ENCODE results near the gene NRG2.

NRG2 gene

DNA sequence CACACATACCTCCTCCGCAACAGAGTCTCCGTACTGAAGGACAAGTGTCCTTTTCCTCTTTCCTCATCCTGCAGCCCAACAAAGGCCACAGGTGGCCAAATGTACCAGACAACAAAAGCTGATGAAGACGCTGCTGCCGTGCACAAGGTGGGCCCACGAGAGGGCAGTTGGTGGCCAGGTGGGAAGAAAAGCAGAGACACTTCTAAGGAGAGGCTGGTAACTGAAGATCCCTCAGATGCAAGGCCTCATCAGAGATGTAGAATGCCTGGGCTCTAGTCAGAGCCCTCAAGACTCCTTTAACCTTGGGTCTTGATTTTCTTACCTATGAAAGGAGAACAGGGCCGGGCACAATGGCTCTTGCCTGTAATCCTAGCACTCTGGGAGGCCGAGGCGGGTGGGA is 75.7 kb downstream of the NRG2 start:
- no peak for DNase-seq (ENCODE audit: low spot score)
- TF ChIP-seq, protein P1, sequence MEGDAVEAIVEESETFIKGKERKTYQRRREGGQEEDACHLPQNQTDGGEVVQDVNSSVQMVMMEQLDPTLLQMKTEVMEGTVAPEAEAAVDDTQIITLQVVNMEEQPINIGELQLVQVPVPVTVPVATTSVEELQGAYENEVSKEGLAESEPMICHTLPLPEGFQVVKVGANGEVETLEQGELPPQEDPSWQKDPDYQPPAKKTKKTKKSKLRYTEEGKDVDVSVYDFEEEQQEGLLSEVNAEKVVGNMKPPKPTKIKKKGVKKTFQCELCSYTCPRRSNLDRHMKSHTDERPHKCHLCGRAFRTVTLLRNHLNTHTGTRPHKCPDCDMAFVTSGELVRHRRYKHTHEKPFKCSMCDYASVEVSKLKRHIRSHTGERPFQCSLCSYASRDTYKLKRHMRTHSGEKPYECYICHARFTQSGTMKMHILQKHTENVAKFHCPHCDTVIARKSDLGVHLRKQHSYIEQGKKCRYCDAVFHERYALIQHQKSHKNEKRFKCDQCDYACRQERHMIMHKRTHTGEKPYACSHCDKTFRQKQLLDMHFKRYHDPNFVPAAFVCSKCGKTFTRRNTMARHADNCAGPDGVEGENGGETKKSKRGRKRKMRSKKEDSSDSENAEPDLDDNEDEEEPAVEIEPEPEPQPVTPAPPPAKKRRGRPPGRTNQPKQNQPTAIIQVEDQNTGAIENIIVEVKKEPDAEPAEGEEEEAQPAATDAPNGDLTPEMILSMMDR (IDR thresholded peaks at IDR 0.05; ENCODE audit: extremely low read depth, insufficient read depth, missing control alignments), result no peak
- in situ Hi-C loops (cut with MboI; ENCODE audit: low pct_unique_long_range_greater_than_20kb, low sequenced_read_pairs, unreplicated experiment), result no loop called here

DNA sequence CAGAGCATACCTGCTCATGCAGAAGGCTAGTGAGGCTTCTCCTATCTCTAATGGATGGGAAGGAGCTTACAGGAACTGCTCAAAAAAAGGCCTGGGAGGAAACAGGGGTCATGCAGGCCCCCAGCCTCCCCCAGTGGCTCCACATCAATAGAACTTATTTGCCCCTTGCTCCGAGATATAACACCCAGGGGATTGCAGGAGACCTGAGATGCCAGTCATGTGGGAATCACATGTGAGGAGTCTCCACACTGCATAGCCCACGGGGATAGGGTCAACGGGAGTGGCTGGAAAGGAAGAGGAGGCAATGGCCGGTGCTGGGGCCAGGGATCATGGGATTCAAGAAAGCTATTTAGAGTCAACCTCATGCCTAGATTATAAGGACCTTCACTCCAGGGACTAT is 76.2 kb downstream of the NRG2 start:
- TF ChIP-seq, protein P1 (IDR thresholded peaks at IDR 0.05; ENCODE audit: extremely low read depth, insufficient read depth, missing control alignments), result no peak
- DNase-seq (ENCODE audit: low spot score), result no peak
- in situ Hi-C loops (cut with MboI; ENCODE audit: low pct_unique_long_range_greater_than_20kb, low sequenced_read_pairs, unreplicated experiment), result no loop called here

DNA sequence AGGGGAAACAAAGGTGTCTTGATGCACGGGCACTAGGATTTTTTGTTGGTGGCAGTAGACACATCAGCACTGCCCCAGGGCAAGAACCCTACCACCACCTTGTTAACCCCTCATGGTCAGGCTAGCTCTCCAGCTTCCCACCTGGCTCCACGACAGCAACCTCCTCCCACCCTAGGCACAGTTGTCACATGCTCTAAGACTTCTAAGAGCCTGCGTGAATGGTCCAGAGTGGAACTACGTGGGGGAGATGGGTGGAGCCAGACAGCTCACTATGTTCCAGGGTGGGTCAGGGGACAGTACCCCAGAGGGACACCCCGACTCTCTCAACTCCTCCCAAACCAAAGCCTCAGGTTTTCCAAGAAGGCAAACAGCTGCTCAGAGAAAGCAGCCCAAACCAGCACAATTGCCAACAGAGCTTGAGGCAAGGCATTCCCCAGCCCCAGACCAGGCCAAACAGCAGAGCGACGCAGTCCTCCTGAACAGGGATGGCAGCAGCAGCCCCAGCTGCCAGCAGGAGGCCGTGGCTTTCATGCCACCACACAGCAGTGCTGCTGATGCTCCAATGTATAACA is 78.0 kb downstream of the NRG2 start:
- TF ChIP-seq, protein P1 (IDR thresholded peaks at IDR 0.05; ENCODE audit: extremely low read depth, insufficient read depth, missing control alignments), result no peak
- in situ Hi-C loops (cut with MboI; ENCODE audit: low pct_unique_long_range_greater_than_20kb, low sequenced_read_pairs, unreplicated experiment), result no loop called here
- DNase-seq (ENCODE audit: low spot score), result no peak

DNA sequence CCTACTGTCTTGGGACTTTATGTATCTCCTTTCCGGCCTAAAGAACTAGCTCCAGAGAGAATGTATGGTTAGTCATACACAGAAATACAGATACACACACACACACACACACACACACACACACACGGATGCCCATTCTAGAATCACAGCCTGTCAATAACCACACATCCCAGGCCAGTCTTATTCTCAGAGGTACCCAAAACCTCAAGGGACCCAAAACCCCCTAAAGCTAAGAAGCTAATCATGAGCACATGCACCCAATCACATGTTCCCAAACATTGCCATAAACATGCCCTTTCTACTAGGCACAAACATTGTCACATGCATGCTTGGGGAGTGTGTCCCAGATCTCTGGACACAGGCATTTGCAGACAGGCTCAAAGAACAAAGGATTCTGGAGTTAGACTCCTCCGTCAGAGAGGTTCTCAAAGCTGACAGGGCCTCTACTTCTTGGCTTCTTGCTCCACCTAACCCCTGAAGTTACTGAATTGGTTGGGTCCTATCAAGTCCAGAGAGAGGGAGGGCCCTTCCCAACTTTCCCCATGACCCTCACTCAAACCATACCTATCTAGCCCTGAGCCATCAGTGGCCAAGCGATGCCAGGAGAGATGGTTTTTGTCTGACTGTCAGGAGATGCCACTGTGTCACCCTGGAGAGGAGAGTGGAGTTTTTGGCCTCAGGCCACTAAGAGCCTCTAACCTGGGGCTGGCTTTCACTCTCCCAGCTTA is 78.7 kb downstream of the NRG2 start:
- DNase-seq (ENCODE audit: low spot score), result no peak
- in situ Hi-C loops (cut with MboI; ENCODE audit: low pct_unique_long_range_greater_than_20kb, low sequenced_read_pairs, unreplicated experiment), result no loop called here
- TF ChIP-seq, protein P1 (IDR thresholded peaks at IDR 0.05; ENCODE audit: extremely low read depth, insufficient read depth, missing control alignments), result no peak

DNA sequence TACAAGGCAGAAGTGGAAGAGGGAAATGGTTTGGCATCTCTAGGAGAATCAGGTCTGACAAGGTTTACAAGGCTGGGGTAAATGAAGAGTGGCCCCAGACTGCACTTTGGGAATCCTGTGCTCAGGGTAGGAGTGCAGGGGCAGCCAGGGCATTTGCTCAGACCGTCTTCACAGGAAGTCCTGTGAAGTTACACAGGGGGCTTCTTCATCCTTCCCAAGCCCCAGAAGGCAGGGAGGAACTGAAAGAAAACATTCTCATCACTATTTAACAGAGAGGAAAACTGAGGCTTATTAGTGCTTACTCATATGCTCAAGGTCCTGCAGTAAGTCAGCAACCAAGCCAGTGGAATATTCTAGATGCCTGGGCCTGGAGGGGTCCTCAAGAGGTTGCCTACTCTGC is 80.7 kb downstream of the NRG2 start:
- in situ Hi-C loops (cut with MboI; ENCODE audit: low pct_unique_long_range_greater_than_20kb, low sequenced_read_pairs, unreplicated experiment), result no loop called here
- DNase-seq (ENCODE audit: low spot score), result no peak
- TF ChIP-seq, protein P1 (IDR thresholded peaks at IDR 0.05; ENCODE audit: extremely low read depth, insufficient read depth, missing control alignments), result no peak

DNA sequence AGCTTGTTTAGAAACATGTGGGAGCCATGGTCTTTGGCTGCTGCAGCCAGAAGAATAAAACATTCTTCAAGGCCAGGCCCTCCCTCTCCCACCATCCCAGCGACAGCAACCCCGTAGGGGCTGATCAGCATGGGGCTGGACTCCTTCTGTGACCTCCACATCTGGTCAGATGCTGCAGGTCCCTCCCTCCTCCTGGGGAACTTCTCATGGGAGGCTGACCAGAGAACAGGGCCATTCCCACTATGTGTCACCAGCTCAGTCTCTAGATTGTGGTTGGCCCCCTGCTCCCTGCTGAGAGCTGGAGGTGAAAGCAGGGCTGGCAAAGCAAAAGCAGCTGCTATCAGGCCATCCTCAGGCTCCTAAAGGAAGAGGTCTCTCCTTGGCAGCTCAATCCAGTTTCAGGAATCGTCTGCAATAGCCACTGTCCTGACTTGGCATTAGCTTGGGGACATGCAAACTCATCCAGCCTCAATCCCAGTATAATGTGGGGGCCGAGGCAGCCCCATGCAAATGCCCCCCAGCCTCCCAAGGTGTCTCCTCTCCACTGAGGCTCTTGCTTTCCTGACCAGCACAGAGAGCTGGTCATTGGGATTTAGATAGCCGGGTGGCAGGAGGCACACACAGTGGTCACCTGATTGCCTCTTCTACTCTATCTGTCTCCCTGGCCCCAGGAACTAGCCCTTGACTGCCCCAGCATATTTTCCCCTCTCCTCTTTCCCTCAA is 81.5 kb downstream of the NRG2 start:
- peak; percentile 48 for DNase-seq (ENCODE audit: low spot score)
- TF ChIP-seq, protein P1 (IDR thresholded peaks at IDR 0.05; ENCODE audit: extremely low read depth, insufficient read depth, missing control alignments), result no peak
- in situ Hi-C loops (cut with MboI; ENCODE audit: low pct_unique_long_range_greater_than_20kb, low sequenced_read_pairs, unreplicated experiment), result no loop called here
